Progenitor cell of endocrine pancreas (in vitro differentiated cells): ENCODE results near the gene LAPTM5. TPM values are rescaled to one million over a fixed set of nuclear protein-coding genes. Genes with fewer than 3 reads are reported as not detected.

Experiments used
- DNase-seq: peaks from one replicate; pipeline ENCODE4 v3.0.0; 2021; ENCODE audit warnings: low spot score; ENCODE audit not compliant: unreplicated experiment
- H3K27ac Mint-ChIP-seq: 2 replicates; pipeline ENCODE4 v1.8.0; 2021; ENCODE audit warnings: mild to moderate bottlenecking, moderate library complexity, mixed read lengths
- H3K27me3 Mint-ChIP-seq: 2 replicates; pipeline ENCODE4 v1.8.0; 2021; ENCODE audit warnings: mixed read lengths
- H3K36me3 Mint-ChIP-seq: 2 replicates; pipeline ENCODE4 v1.8.0; 2022; ENCODE audit warnings: mixed read lengths; ENCODE audit not compliant: insufficient read depth
- H3K4me1 Mint-ChIP-seq: 2 replicates; pipeline ENCODE4 v1.8.0; 2021; ENCODE audit warnings: low read depth, mixed read lengths
- H3K4me3 Mint-ChIP-seq: 2 replicates; pipeline ENCODE4 v1.8.0; 2021; ENCODE audit warnings: low read depth, mild to moderate bottlenecking, moderate library complexity, mixed read lengths
- H3K9me3 Mint-ChIP-seq: 2 replicates; pipeline ENCODE4 v1.8.0; 2021; ENCODE audit warnings: low read depth, mixed read lengths
- total RNA-seq: library from RNA; stranded (reverse); gene quantifications from 2 replicates; pipeline ENCODE4 v1.2.1, GENCODE V29; 2021
- TF ChIP-seq, protein P1 (sequence below): fragments of 200-600 bp; sonication (generic); IDR thresholded peaks from one replicate; pipeline ENCODE4 v1.5.0; 2021; ENCODE audit warnings: antibody characterized with exemption, mild to moderate bottlenecking; ENCODE audit not compliant: unreplicated experiment

Gene LAPTM5
- total RNA-seq, 1 donor from 2014 or later, result not detected

DNA sequence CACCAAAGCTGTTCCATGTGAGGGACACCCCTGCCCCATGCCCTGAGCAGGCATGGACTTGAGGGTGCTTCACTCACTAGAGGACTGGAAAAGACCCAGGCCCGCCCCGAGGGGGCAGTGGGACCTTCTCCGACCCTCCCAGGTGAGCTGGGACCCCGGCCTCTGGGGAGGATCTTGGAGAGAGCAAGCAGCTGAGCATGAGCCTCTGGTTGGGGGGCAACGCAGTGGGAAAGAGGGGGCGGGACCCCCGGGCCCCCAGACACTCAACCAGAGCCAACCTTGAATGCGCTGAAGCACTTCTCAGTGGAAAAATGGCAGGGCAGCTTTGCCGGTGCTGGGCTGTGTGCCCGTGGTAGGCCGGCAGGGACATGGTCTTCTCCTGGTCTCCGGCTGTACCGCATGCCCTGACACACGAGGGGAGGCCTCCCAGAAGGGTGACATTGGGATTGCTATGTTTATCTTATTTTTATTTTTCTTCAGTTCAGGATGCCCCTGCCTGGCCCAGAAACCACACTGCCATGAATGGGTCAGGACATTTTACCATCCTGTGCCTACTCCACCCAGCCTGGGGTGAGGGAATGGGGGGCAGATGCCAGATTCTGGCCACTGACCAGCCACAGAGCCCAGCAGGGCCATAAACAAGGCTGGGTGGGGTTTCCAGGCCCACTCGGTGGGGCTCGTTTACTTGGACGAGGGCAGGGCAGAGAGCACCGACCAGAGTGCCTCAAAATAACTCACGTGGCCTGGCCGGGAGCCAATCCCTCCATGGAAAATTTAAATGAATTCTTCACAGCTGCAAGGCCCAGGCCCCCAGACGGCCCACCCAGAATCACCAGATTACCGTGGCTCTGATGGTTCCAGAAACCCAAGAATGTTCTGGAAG lies 17.2 kb upstream of the LAPTM5 start:
- no peak overlapping the region for H3K27ac Mint-ChIP-seq
- H3K27me3 Mint-ChIP-seq, result peaks cover 37% of the 10 kb centered on the region
- H3K36me3 Mint-ChIP-seq, result no peaks in the 10 kb centered on the region
- no peak for DNase-seq
- TF ChIP-seq, protein P1, sequence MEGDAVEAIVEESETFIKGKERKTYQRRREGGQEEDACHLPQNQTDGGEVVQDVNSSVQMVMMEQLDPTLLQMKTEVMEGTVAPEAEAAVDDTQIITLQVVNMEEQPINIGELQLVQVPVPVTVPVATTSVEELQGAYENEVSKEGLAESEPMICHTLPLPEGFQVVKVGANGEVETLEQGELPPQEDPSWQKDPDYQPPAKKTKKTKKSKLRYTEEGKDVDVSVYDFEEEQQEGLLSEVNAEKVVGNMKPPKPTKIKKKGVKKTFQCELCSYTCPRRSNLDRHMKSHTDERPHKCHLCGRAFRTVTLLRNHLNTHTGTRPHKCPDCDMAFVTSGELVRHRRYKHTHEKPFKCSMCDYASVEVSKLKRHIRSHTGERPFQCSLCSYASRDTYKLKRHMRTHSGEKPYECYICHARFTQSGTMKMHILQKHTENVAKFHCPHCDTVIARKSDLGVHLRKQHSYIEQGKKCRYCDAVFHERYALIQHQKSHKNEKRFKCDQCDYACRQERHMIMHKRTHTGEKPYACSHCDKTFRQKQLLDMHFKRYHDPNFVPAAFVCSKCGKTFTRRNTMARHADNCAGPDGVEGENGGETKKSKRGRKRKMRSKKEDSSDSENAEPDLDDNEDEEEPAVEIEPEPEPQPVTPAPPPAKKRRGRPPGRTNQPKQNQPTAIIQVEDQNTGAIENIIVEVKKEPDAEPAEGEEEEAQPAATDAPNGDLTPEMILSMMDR, result no peak
- no peaks in the 10 kb centered on the region for H3K9me3 Mint-ChIP-seq
- no peak overlapping the region for H3K4me3 Mint-ChIP-seq
- no peaks in the 10 kb centered on the region for H3K4me1 Mint-ChIP-seq

DNA sequence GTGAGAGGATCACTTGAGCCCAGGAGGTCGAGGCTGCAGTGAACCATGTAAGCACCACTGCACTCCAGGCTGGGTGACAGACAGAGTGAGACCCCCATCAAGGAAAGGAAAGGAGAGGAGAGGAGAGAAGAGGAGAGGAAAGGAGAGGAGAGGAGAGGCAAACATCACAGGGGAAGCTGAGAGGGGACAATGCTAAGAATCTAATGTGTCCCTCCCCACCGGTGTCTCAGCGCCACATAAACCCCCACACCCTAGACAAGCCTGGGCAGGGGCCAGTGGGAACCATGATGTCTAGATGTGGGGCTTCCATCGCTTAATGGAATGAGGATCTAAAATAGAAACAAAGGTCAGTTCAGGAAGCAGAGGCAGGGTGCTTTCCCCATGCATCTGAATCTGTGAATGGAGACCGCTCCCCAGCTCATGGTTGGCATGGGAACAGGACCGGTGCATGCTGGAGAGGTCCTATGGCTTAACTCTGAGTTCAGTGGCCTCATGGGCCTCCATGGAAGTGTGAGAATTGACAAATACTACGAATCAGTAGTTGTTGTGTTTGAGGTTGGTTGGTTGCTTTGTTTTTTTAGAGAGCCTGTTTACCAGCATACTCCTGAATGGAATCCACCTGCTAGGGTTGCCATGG lies 16.3 kb upstream of the LAPTM5 start:
- H3K9me3 Mint-ChIP-seq, result no peaks in the 10 kb centered on the region
- no peak overlapping the region for H3K4me3 Mint-ChIP-seq
- H3K4me1 Mint-ChIP-seq, result no peaks in the 10 kb centered on the region
- no peaks in the 10 kb centered on the region for H3K36me3 Mint-ChIP-seq
- TF ChIP-seq, protein P1, result no peak
- peaks cover 38% of the 10 kb centered on the region for H3K27me3 Mint-ChIP-seq
- no peak for DNase-seq
- no peak overlapping the region for H3K27ac Mint-ChIP-seq

DNA sequence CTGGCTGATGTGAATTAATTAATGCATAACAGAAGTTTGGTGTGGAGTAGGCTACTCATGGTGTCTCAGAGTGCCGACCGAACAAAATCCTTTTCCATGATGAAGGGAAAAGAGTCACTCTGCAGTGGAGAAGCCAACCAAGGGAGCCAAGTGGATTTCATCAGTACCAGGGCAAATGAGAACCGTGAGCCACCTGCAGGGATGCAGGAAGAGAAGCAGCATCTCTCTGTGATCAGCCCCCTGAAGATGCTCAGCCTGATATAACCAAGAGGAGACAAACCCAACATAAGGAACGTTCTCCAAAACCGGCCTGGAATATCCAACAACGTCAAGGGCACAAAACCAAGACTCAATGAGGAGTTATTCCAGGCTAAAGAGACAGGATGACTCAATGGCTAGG lies 13.4 kb upstream of the LAPTM5 start:
- Mint-ChIP-seq H3K27ac (no peak overlapping the region), H3K4me1 (no peaks in the 10 kb centered on the region), H3K27me3 (peaks cover 40% of the 10 kb centered on the region), H3K9me3 (no peaks in the 10 kb centered on the region), H3K4me3 (no peak overlapping the region), H3K36me3 (no peaks in the 10 kb centered on the region)
- TF ChIP-seq, protein P1, result no peak
- DNase-seq, result no peak

DNA sequence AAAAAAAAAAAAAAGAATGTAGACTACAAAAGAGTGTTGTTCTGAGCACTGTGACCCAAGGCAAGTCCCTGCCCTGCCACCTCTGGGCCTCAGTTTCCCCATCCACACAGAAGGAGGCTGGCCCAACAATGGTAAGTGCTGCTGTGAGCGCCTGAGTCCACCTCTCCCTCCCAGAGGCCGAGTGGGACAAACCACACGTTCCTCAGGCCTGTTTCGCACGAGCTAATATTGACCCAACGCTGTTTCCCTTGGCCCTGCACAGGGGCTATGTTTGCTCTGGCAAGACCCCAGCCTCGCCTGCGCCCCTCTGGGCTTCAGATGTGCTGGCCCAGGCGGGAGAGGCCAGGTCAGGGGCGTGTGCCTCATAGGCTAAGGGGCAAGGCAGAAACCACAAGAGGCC lies 12.6 kb upstream of the LAPTM5 start:
- Mint-ChIP-seq H3K36me3 (no peaks in the 10 kb centered on the region), H3K27ac (no peak overlapping the region), H3K4me1 (no peaks in the 10 kb centered on the region), H3K27me3 (peaks cover 40% of the 10 kb centered on the region), H3K4me3 (no peak overlapping the region), H3K9me3 (no peaks in the 10 kb centered on the region)
- peak; percentile 21 for DNase-seq
- TF ChIP-seq, protein P1, result no peak

DNA sequence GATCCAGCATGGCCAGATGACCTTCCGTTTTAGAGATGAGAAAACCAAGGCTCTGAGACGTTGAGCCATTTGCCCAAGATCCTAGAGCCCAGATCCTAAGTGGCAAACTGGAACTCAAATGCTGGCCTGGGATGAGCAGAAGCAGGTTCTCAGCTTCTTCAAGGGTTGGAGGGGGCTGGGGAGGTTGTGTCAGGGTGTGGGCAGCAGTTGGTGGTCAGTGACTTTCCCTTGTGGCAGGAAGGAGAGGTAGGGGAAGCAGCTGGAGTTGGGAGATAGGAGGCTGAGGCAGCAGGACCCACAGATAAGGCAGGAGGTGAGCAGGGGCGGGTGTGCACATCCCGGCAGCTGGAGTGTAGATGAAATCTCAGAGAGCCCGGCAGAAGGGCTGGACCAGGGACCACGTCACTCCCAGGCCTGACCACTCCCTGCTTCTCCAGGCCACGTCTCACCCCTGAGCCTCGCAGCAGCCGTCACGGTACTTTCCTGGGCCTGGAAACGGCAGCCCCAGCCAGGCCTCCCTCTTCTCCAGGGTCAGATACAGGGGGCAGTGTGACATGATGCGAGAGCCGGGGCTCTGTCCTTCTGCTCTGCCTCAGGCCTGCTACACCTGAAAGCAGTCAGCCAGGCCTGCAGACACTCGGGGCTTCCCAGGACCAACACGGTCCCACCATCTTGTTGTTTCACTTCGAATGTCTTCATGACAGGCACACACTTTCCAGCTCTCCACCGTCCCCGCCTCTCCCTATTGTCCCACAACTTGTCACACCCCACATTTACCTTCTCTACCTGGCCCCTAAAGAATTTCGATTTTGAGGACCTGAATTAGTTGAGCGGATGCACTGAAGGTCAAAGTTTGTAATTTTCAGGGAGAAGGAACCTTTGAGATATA lies 11.5 kb upstream of the LAPTM5 start:
- Mint-ChIP-seq H3K4me3 (no peak overlapping the region), H3K4me1 (no peaks in the 10 kb centered on the region), H3K27me3 (peaks cover 39% of the 10 kb centered on the region), H3K27ac (peak overlapping the region; percentile 11), H3K9me3 (no peaks in the 10 kb centered on the region), H3K36me3 (no peaks in the 10 kb centered on the region)
- DNase-seq, result no peak
- TF ChIP-seq, protein P1, result no peak
